ENCODE measurements around the gene CHRDL2.
A peak's percentile ranks its signal among the peaks of the same experiment; 100 is the strongest.

The CHRDL2 gene

GRCh38 chr11:74677131-74677530 is 54.1 kb downstream of the CHRDL2 start:
- Histone ChIP-seq H3K9me3 (ENCODE audit: severe bottlenecking) (peaks cover 9% of the 10 kb centered on the region), H3K27ac (no peak overlapping the region), H3K27me3 (ENCODE audit: insufficient read depth, low read depth, severe bottlenecking) (no peaks in the 10 kb centered on the region), H3K36me3 (no peaks in the 10 kb centered on the region), H3K4me3 (ENCODE audit: low read depth, low read length) (no peak overlapping the region)
- TF ChIP-seq CTCF (IDR thresholded peaks at IDR 0.05; ENCODE audit: low read depth, low read length), result no peak
- no peak for DNase-seq

GRCh38 chr11:74676596-74676995 is 54.6 kb downstream of the CHRDL2 start:
- H3K9me3 ChIP-seq (ENCODE audit: severe bottlenecking), result peaks cover 9% of the 10 kb centered on the region
- TF ChIP-seq CTCF (IDR thresholded peaks at IDR 0.05; ENCODE audit: low read depth, low read length), result no peak
- H3K27ac ChIP-seq, result peak overlapping the region; percentile 25; the same call in 1 of the 2 replicates
- no peaks in the 10 kb centered on the region for H3K27me3 ChIP-seq (ENCODE audit: insufficient read depth, low read depth, severe bottlenecking)
- no peak for DNase-seq
- H3K36me3 ChIP-seq, result no peaks in the 10 kb centered on the region
- no peak overlapping the region for H3K4me3 ChIP-seq (ENCODE audit: low read depth, low read length)

- Histone ChIP-seq H3K4me3 (ENCODE audit: low read depth, low read length) (no peak overlapping the region), H3K27me3 (ENCODE audit: insufficient read depth, low read depth, severe bottlenecking) (no peaks in the 10 kb centered on the region), H3K27ac (no peak overlapping the region; the same call in 1 of the 2 replicates), H3K9me3 (ENCODE audit: severe bottlenecking) (peaks cover 9% of the 10 kb centered on the region), H3K36me3 (no peaks in the 10 kb centered on the region)
- DNase-seq, result peak; percentile 83
- TF ChIP-seq CTCF (IDR thresholded peaks at IDR 0.05; ENCODE audit: low read depth, low read length), result no peak
These were observed 55.5 kb downstream of the CHRDL2 start for GRCh38 chr11:74675761-74676160.

DNA sequence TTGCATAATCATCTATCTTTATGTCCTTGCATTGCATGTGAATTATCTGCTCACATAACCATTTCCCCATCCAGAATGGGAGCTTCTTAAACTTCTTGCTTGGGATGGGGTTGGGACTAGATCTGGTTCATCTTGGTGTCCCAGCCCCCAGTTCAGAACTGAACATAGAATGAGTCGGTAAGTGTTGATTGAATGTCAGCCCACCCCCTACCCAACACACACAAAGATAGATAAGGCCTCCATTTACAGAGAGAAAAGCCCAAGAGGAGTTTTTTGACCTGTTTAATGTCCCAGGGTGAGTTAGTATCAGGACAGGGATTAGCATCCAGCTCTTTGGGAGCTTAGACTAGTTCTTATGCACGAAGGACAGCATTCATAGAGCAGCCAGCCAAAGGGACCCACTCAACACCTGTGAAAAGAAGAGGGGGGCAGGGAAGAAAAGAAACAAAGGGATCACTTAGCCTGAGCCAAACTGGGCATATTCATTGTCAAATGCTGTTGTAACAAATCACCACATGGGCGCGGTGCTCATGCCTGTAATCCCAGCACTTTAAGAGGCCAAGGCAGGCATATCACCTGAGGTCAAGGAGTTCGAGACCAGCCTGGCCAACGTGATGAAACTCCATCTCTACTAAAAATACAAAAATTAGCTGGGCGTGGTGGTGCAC is 57.4 kb downstream of the CHRDL2 start:
- no peak for DNase-seq
- H3K27ac ChIP-seq, result no peak overlapping the region
- TF ChIP-seq CTCF (IDR thresholded peaks at IDR 0.05; ENCODE audit: low read depth, low read length), result no peak

DNA sequence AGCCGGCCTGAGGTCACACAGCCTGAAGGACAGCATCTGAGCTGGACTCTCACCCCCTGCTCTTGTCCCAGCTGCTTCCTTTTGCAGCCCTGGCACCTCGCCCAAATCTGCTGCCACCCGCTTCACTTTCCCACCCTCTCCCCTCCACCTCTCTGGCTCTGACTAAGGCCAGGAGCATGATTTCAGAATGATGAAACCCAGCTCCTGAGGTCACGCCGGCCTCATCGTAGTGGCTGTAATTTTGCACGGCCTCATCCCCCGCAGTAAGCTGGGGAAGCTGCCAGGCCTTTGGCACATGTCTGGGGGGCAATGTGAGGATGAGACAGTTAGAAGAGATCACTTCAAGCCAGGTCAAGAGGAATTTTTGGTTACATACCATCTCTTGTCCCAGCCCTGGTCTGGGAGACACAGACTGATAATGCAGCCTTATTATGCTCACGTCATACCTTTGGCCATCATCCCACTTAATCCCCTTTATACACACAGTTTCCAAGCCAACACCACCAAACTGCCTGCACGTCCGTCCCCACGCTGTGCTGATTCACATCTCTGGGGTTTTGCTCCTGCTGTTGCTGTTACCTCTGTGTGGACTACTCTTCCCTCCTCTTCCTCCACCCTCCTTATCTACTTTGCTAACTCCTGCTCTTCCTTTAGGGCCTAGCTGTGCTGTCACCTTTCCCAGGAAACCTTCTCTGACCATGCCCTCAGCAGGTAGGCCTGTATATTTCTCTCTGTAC is 58.1 kb downstream of the CHRDL2 start:
- Histone ChIP-seq H3K9me3 (ENCODE audit: severe bottlenecking) (peaks cover 9% of the 10 kb centered on the region), H3K4me3 (ENCODE audit: low read depth, low read length) (no peak overlapping the region), H3K36me3 (no peaks in the 10 kb centered on the region), H3K27ac (no peak overlapping the region), H3K27me3 (ENCODE audit: insufficient read depth, low read depth, severe bottlenecking) (no peaks in the 10 kb centered on the region)
- no peak for TF ChIP-seq CTCF (IDR thresholded peaks at IDR 0.05; ENCODE audit: low read depth, low read length)
- no peak for DNase-seq

More for the DNA sequence above, 57.4 kb downstream of the CHRDL2 start:
- peaks cover 9% of the 10 kb centered on the region for H3K9me3 ChIP-seq (ENCODE audit: severe bottlenecking)
- H3K36me3 ChIP-seq, result no peaks in the 10 kb centered on the region
- no peak overlapping the region for H3K4me3 ChIP-seq (ENCODE audit: low read depth, low read length)
- no peaks in the 10 kb centered on the region for H3K27me3 ChIP-seq (ENCODE audit: insufficient read depth, low read depth, severe bottlenecking)
